HUDEP-2 (cell line): ENCODE measurements around the gene ATAD3B.
"Not testable (repeated sequence)": the region's sequence is repeated elsewhere in the genome, so short reads cannot be mapped to it uniquely, and the experiment has no call there.

Source experiments
- DNase-seq, 76 experiments: peaks; one replicate each; lab custom pipeline; 2025; ENCODE audit not compliant: unreplicated experiment in 76 of 76; lab: John Stamatoyannopoulos, UW

The ATAD3B gene

GRCh38 chr1:1472053-1472876 lies 700 bp downstream of the ATAD3B start:
- not testable (repeated sequence) for DNase-seq

- not testable (repeated sequence) for DNase-seq
Measured at GRCh38 chr1:1476011-1476410, 4.4 kb downstream of the ATAD3B start.

- no peak for DNase-seq
Measured at GRCh38 chr1:1477206-1477605, 5.6 kb downstream of the ATAD3B start.

- no peak for DNase-seq
Measured at GRCh38 chr1:1479547-1480487, 8.3 kb downstream of the ATAD3B start.

GRCh38 chr1:1480488-1480867 lies 8.9 kb downstream of the ATAD3B start:
- DNase-seq: not testable (repeated sequence)

- not testable (repeated sequence) for DNase-seq
Measured at GRCh38 chr1:1481811-1482210, 10.2 kb downstream of the ATAD3B start.

- no peak for DNase-seq
Measured at GRCh38 chr1:1482856-1483255, 11.3 kb downstream of the ATAD3B start.

GRCh38 chr1:1483714-1484113 lies 12.1 kb downstream of the ATAD3B start:
- DNase-seq: no peak

GRCh38 chr1:1484976-1485750 lies 13.6 kb downstream of the ATAD3B start:
- DNase-seq: not testable (repeated sequence)

- not testable (repeated sequence) for DNase-seq
Measured at GRCh38 chr1:1485755-1486317, 14.3 kb downstream of the ATAD3B start.

GRCh38 chr1:1487701-1488100 lies 16.1 kb downstream of the ATAD3B start:
- no peak for DNase-seq

- DNase-seq: no peak
Measured at GRCh38 chr1:1489231-1489630, 17.7 kb downstream of the ATAD3B start.

GRCh38 chr1:1489861-1490260 lies 18.3 kb downstream of the ATAD3B start:
- DNase-seq: no peak

- no peak for DNase-seq
Measured at GRCh38 chr1:1490633-1491230, 19.2 kb downstream of the ATAD3B start.

- DNase-seq: no peak
Measured at GRCh38 chr1:1491601-1492000, 20.0 kb downstream of the ATAD3B start.

GRCh38 chr1:1494311-1494710 lies 22.7 kb downstream of the ATAD3B start:
- DNase-seq: not testable (repeated sequence)

GRCh38 chr1:1495461-1495975 lies 24.0 kb downstream of the ATAD3B start:
- not testable (repeated sequence) for DNase-seq

GRCh38 chr1:1504777-1505365 lies 33.3 kb downstream of the ATAD3B start:
- peak in 73 of 76 experiments; percentile 25 to 93 (median 80) for DNase-seq

GRCh38 chr1:1505366-1505798 lies 33.8 kb downstream of the ATAD3B start:
- peak in 60 of 76 experiments; percentile 5 to 70 (median 30) for DNase-seq
